SK-N-SH (cell line): ENCODE results near the gene EYA2. TPM values are rescaled to one million over a fixed set of nuclear protein-coding genes. Genes with fewer than 3 reads are reported as not detected.

Source experiments
- CTCF ChIA-PET: fragments of 300-600, 350-600 bp; formaldehyde crosslinking; extraction: SDS; loops from one replicate; lab custom pipeline; 2021; lab: Yijun Ruan, JAX
- POLR2A ChIA-PET: fragments of 350-600 bp; sonication (Branson Sonifier 250); formaldehyde crosslinking; extraction: SDS; loops from one replicate; lab custom pipeline; 2020; ENCODE audit warnings: antibody characterized with exemption, inconsistent platforms; lab: Yijun Ruan, JAX
- DNase-seq: peaks from one replicate; pipeline ENCODE4 v3.0.0; 2012
- H2AFZ ChIP-seq: fragments of 200-600 bp; sonication (generic); 2 replicates; pipeline ENCODE4 v1.8.1; 2016; ENCODE audit warnings: antibody characterized with exemption, mild to moderate bottlenecking, low read depth
- H3F3A ChIP-seq: fragments of 200-600 bp; sonication (generic); replicated peaks from 2 replicates; pipeline ENCODE3; 2016; ENCODE audit warnings: antibody characterized with exemption, mild to moderate bottlenecking; ENCODE audit not compliant: insufficient read depth
- H3K27ac ChIP-seq, 2 experiments: fragments of 200-500 bp in 1 of 2; fragments of 200-600 bp in 1 of 2; sonication (Bioruptor generic) in 1 of 2; sonication (generic), shearing (Covaris generic) in 1 of 2; 2 replicates each; pipeline versions ENCODE4 v1.5.1 to v1.6.1; 2014 to 2016; ENCODE audit warnings: low read depth in 2 of 2, inconsistent platforms in 1 of 2, low read length in 1 of 2, mild to moderate bottlenecking in 1 of 2, mixed read lengths in 1 of 2
- H3K27me3 ChIP-seq: fragments of 200-600 bp; sonication (generic), shearing (Covaris generic); 2 replicates; pipeline ENCODE4 v1.6.1; 2016; ENCODE audit warnings: mixed run types; ENCODE audit not compliant: insufficient read depth
- H3K36me3 ChIP-seq, 2 experiments: fragments of 200-500 bp in 1 of 2; fragments of 200-600 bp in 1 of 2; sonication (Bioruptor generic) in 1 of 2; sonication (generic) in 1 of 2; replicated peaks in 1 of 2; 2 replicates each; pipeline versions ENCODE3 to v1.5.1; 2014 to 2016; ENCODE audit warnings: low read length in 1 of 2, mild to moderate bottlenecking in 1 of 2; ENCODE audit not compliant: insufficient read depth in 2 of 2, control insufficient read depth in 1 of 2
- H3K4me1 ChIP-seq, 2 experiments: fragments of 200-500 bp in 1 of 2; fragments of 200-600 bp in 1 of 2; sonication (Bioruptor generic) in 1 of 2; sonication (generic), shearing (Covaris generic) in 1 of 2; 2 replicates each; pipeline versions ENCODE4 v1.5.1 to v1.6.1; 2014 to 2016; ENCODE audit warnings: low read depth in 1 of 2, low read length in 1 of 2, mixed run types in 1 of 2; ENCODE audit not compliant: insufficient read depth in 2 of 2, control insufficient read depth in 1 of 2
- H3K4me2 ChIP-seq: fragments of 200-600 bp; sonication (generic), shearing (Covaris generic); 2 replicates; pipeline ENCODE4 v1.6.1; 2017; ENCODE audit warnings: mixed run types
- H3K4me3 ChIP-seq, 2 experiments: fragments of 200-500 bp in 1 of 2; fragments of 200-600 bp in 1 of 2; sonication (Bioruptor generic) in 1 of 2; sonication (generic), shearing (Covaris generic) in 1 of 2; 2 replicates each; pipeline versions ENCODE4 v1.5.1 to v1.8.1; 2014 to 2016; ENCODE audit warnings: low read depth in 2 of 2, inconsistent platforms in 1 of 2, low read length in 1 of 2, mild to moderate bottlenecking in 1 of 2, mixed read lengths in 1 of 2, moderate library complexity in 1 of 2
- H3K79me2 ChIP-seq: fragments of 200-600 bp; sonication (generic); 2 replicates; pipeline ENCODE4 v1.8.1; 2017; ENCODE audit warnings: mild to moderate bottlenecking; ENCODE audit not compliant: insufficient read depth
- H3K9ac ChIP-seq: fragments of 200-600 bp; sonication (generic); 2 replicates; pipeline ENCODE4 v1.6.1; 2017; ENCODE audit warnings: mixed run types
- H3K9me2 ChIP-seq: fragments of 200-600 bp; sonication (generic); 2 replicates; pipeline ENCODE4 v1.6.1; 2017; ENCODE audit warnings: mixed run types
- H3K9me3 ChIP-seq: fragments of 200-600 bp; sonication (generic); 2 replicates; pipeline ENCODE4 v1.6.1; 2017; ENCODE audit warnings: mixed run types, mild to moderate bottlenecking, moderate library complexity
- H4K20me1 ChIP-seq: fragments of 200-600 bp; sonication (generic); 2 replicates; pipeline ENCODE4 v1.6.1; 2017; ENCODE audit warnings: mild to moderate bottlenecking, mixed run types; ENCODE audit not compliant: insufficient read depth
- CHD2 ChIP-seq: fragments of 150-350 bp; IDR thresholded peaks from 2 replicates; pipeline ENCODE4 v1.6.1; 2018; ENCODE audit warnings: low read length; ENCODE audit not compliant: partially characterized antibody
- ELF1 ChIP-seq: IDR thresholded peaks from 2 replicates; pipeline ENCODE4 v1.4.0; 2012
- EZH2phosphoT487 ChIP-seq: fragments of 200-600 bp; sonication (generic); IDR thresholded peaks from 2 replicates; pipeline ENCODE4 v1.6.1; 2017; ENCODE audit warnings: low read depth, mixed run types, mild to moderate bottlenecking, antibody characterized with exemption, moderate library complexity, borderline replicate concordance
- FOSL2 ChIP-seq: IDR thresholded peaks from 2 replicates; pipeline ENCODE4 v1.4.0; 2012; ENCODE audit warnings: low read depth, mild to moderate bottlenecking, moderate library complexity, borderline replicate concordance
- GATA2 ChIP-seq: sonication (generic); formaldehyde crosslinking; IDR thresholded peaks from 2 replicates; pipeline ENCODE4 v1.5.0; 2020; ENCODE audit warnings: mild to moderate bottlenecking, missing genetic modification reagents
- MEF2A ChIP-seq: IDR thresholded peaks from 2 replicates; pipeline ENCODE4 v1.4.0; 2012; ENCODE audit warnings: low read depth, borderline replicate concordance
- NFIC ChIP-seq: IDR thresholded peaks from 2 replicates; pipeline ENCODE4 v1.4.0; 2012; ENCODE audit warnings: borderline replicate concordance
- PBX3 ChIP-seq: IDR thresholded peaks from 2 replicates; pipeline ENCODE4; 2012
- RAD21 ChIP-seq: IDR thresholded peaks from 2 replicates; pipeline ENCODE4 v1.6.1; 2012; ENCODE audit warnings: mild to moderate bottlenecking, low read length
- RCOR1 ChIP-seq: fragments of 150-350 bp; IDR thresholded peaks from 2 replicates; pipeline ENCODE4 v1.6.1; 2017; ENCODE audit warnings: antibody characterized with exemption, low read length
- SIN3A ChIP-seq: IDR thresholded peaks from 2 replicates; pipeline ENCODE4 v1.6.1; 2012; ENCODE audit warnings: low read depth, mild to moderate bottlenecking, low read length, moderate library complexity, borderline replicate concordance
- SMC3 ChIP-seq: IDR thresholded peaks from 2 replicates; pipeline ENCODE4 v1.6.1; 2012; ENCODE audit warnings: low read depth, low read length, improper control_type of control experiment
- TCF12 ChIP-seq: IDR thresholded peaks from 2 replicates; pipeline ENCODE4 v1.4.0; 2012
- WGBS: methylation state at CpG from one replicate; pipeline ENCODE4 v1.1.6; 2017; ENCODE audit warnings: low lambda C conversion rate; 5-methylcytosine and 5-hydroxymethylcytosine counted together
- polyA plus RNA-seq, 3 experiments: library from polyadenylated mRNA; depleted of rRNA; stranded (reverse); fragments of >200 nt; gene quantifications; 2 replicates each; pipeline ENCODE4 v1.2.3, GENCODE V29; 2012
- TF ChIP-seq, protein P1 (sequence below): IDR thresholded peaks from 2 replicates; pipeline ENCODE4 v1.6.1; 2012; ENCODE audit warnings: mild to moderate bottlenecking, low read depth, low read length, moderate library complexity
- TF ChIP-seq, protein P2 (sequence below): fragments of 150-350 bp; IDR thresholded peaks from 2 replicates; pipeline ENCODE4 v1.6.1; 2017; ENCODE audit warnings: antibody characterized with exemption, low read length, low read depth, borderline replicate concordance
- TF ChIP-seq, protein P3 (sequence below): IDR thresholded peaks from 2 replicates; pipeline ENCODE4 v1.4.0; 2012; ENCODE audit warnings: low read depth

Gene EYA2
- polyA plus RNA-seq, 1 of the 3 experiments (the other 2 are of a cell fraction): 0.05 TPM

DNA sequence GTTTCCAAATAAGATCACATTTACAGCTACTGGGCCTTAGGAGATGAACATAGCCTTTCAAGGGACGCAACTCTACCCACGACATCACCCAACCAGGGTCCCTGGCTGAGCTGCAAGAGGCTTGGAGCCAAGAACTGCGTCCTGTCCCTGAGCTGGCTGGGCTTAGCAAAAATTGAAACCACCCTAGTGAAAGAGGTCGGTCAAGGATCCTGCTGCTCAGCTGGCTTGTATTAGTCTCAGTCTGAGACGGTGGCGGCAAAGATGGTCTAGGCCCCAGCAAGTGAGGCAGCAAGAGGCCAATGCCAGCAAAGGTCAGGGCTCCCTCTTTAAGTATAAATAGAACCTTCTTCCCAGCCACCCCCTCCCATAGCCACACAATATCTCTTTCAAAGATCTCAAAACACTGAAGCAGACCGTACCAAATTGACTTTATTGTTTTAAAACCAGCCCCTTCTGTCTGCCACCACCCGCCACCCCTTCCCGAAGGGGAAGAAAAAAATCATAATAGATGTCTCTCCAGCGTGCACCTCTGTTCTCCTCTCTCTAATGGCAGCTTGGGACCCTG is 140.5 kb downstream of the EYA2 start (continued):
- no peak for TF ChIP-seq MEF2A
- TF ChIP-seq, protein P1, sequence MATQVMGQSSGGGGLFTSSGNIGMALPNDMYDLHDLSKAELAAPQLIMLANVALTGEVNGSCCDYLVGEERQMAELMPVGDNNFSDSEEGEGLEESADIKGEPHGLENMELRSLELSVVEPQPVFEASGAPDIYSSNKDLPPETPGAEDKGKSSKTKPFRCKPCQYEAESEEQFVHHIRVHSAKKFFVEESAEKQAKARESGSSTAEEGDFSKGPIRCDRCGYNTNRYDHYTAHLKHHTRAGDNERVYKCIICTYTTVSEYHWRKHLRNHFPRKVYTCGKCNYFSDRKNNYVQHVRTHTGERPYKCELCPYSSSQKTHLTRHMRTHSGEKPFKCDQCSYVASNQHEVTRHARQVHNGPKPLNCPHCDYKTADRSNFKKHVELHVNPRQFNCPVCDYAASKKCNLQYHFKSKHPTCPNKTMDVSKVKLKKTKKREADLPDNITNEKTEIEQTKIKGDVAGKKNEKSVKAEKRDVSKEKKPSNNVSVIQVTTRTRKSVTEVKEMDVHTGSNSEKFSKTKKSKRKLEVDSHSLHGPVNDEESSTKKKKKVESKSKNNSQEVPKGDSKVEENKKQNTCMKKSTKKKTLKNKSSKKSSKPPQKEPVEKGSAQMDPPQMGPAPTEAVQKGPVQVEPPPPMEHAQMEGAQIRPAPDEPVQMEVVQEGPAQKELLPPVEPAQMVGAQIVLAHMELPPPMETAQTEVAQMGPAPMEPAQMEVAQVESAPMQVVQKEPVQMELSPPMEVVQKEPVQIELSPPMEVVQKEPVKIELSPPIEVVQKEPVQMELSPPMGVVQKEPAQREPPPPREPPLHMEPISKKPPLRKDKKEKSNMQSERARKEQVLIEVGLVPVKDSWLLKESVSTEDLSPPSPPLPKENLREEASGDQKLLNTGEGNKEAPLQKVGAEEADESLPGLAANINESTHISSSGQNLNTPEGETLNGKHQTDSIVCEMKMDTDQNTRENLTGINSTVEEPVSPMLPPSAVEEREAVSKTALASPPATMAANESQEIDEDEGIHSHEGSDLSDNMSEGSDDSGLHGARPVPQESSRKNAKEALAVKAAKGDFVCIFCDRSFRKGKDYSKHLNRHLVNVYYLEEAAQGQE: no peak
- no peak for TF ChIP-seq SIN3A
- TF ChIP-seq FOSL2: no peak
- no peak for TF ChIP-seq SMC3
- TF ChIP-seq TCF12: no peak
- TF ChIP-seq, all 33 proteins: peak for 0

DNA sequence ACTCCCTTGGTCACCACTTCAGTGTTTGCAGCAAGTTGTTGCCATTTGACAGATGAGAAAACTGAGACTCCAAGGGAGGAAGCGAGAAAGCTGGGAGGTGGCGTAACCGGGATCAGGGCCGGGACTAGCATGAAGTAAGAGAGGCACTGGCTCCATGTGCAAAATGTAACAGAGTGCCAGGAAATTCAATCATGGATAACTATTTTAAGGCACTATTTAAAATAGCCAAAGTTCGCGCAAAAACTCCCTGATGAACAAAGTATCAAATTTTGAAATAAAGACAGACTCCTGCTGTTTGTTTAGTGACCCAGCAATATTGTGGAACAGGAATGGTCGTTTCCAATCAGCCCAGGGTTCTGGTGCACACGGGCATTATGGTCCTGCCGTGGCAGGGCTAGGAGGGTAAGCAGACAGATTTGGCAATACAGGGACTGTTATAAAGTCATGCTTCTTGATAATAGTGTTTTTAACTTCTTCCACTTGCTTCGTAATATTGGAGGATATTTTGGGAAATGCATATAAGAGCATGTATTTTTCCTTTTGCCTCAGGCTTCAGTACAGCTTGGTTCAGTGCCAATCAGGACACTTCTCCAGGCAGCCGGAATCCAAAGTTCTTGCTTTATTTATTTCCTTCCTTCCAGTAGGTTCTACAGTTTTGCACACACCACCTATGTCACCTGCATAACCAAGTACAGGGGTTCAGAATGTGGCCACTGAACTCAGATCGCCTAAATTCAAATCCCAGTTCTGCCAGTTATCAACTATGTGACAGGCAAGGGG is 141.6 kb downstream of the EYA2 start:
- CTCF ChIA-PET: no interaction called here
- no peak overlapping the region for H3K9ac ChIP-seq
- TF ChIP-seq GATA2 (no peak), EZH2phosphoT487 (no peak), RAD21 (no peak), RCOR1 (no peak), PBX3 (no peak), CHD2 (no peak), NFIC (no peak), ELF1 (no peak)
- TF ChIP-seq, protein P2, sequence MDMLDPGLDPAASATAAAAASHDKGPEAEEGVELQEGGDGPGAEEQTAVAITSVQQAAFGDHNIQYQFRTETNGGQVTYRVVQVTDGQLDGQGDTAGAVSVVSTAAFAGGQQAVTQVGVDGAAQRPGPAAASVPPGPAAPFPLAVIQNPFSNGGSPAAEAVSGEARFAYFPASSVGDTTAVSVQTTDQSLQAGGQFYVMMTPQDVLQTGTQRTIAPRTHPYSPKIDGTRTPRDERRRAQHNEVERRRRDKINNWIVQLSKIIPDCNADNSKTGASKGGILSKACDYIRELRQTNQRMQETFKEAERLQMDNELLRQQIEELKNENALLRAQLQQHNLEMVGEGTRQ: no peak
- TF ChIP-seq, protein P3, sequence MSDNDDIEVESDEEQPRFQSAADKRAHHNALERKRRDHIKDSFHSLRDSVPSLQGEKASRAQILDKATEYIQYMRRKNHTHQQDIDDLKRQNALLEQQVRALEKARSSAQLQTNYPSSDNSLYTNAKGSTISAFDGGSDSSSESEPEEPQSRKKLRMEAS: no peak
- WGBS: 65% methylated on average over 12 of the region's 12 CpGs
- H3F3A ChIP-seq: no peaks in the 10 kb centered on the region
- H2AFZ ChIP-seq: no peak overlapping the region
- no peak overlapping the region for H3K27ac ChIP-seq
- no peaks in the 10 kb centered on the region for H3K36me3 ChIP-seq
- POLR2A ChIA-PET: no interaction called here
- H3K4me3 ChIP-seq: no peak overlapping the region
- no peaks in the 10 kb centered on the region for H3K9me2 ChIP-seq
- H3K4me1 ChIP-seq: peaks cover 0 to 16% of the 10 kb centered on the region in 2 experiments; a peak in 2 of 4 replicates
- no peak for DNase-seq
- no peaks in the 10 kb centered on the region for H3K27me3 ChIP-seq
- no peak overlapping the region for H3K4me2 ChIP-seq
- H3K9me3 ChIP-seq: no peaks in the 10 kb centered on the region
- H4K20me1 ChIP-seq: no peaks in the 10 kb centered on the region
- no peaks in the 10 kb centered on the region for H3K79me2 ChIP-seq
